ENCODE results near the gene GPR155. TPM values are rescaled to one million over a fixed set of nuclear protein-coding genes. Genes with fewer than 3 reads are reported as not detected.
A peak's percentile ranks its signal among the peaks of the same experiment; 100 is the strongest.
"Not testable (repeated sequence)": the region's sequence is repeated elsewhere in the genome, so short reads cannot be mapped to it uniquely, and the experiment has no call there.

The GPR155 gene
- total and polyA plus RNA-seq, 7 experiments from 2014 or later, result 5.2 to 25.0 (median 16.4) TPM

GRCh38 chr2:174487820-174488162 lies 962 bp upstream of the GPR155 start:
- H3K36me3 ChIP-seq (ENCODE audit: control insufficient read depth in 2 of 3, insufficient read depth in 3 of 3, low read length in 3 of 3), result peaks cover 0 to 4% (median 0%) of the 10 kb centered on the region in 3 experiments
- peak overlapping the region; percentile 87 for H3K27ac ChIP-seq (ENCODE audit: low read depth, low read length)
- no peaks in the 10 kb centered on the region for H3K27me3 Mint-ChIP-seq
- H3K4me3 ChIP-seq (ENCODE audit: low read length), result no peak overlapping the region
- H3K4me3 Mint-ChIP-seq, result peak overlapping the region; percentile 24 to 100 (median 98)
- H3K27me3 ChIP-seq (ENCODE audit: control insufficient read depth in 2 of 2, insufficient read depth in 2 of 2, low read length in 2 of 2), result no peaks in the 10 kb centered on the region
- ChIA-PET POLR2A (interaction anchor here (0.6 to 2.4 kb wide), 15 partner anchors 7 to 200 kb away, joined by 3 to 6 read pairs (median 3); no protein-coding TSS in a partner anchor), CTCF (no interaction called here)
- peaks cover 37 to 84% (median 79%) of the 10 kb centered on the region in 7 donors for H3K4me1 Mint-ChIP-seq
- peak in 1 of 9 donors; percentile 23 for DNase-seq
- H3K9me3 Mint-ChIP-seq, result peaks cover 0 to 3% (median 0%) of the 10 kb centered on the region in 11 donors
- H3K36me3 Mint-ChIP-seq, result peaks cover 2 to 9% (median 3%) of the 10 kb centered on the region in 5 donors
- H3K4me1 ChIP-seq (ENCODE audit: control insufficient read depth in 2 of 2, insufficient read depth in 2 of 2, low read length in 2 of 2), result peaks cover 31 to 43% of the 10 kb centered on the region in 2 donors
- H3K27ac Mint-ChIP-seq, result peak overlapping the region in 8 of 9 donors; percentile 86 to 100 (median 96)
- no peak for ATAC-seq
- H3K9me3 ChIP-seq (ENCODE audit: control insufficient read depth in 2 of 3, low read length in 3 of 3), result no peaks in the 10 kb centered on the region
- intact Hi-C loops (cut with micrococcal nuclease), result loop anchor here (1.0 to 5.0 kb wide), 16 partner anchors 10 to 1930 kb away; partner anchors contain the start of genes ATP5MC3 (in 2 of the 2), SCRN3 (in 2 of the 2), ATF2 (in 1 of the 2) and OLA1 (in 1 of the 2)

GRCh38 chr2:174487108-174487819 lies 435 bp upstream of the GPR155 start:
- H3K27ac Mint-ChIP-seq, result peak overlapping the region; percentile 88 to 100 (median 96)
- H3K36me3 ChIP-seq (ENCODE audit: control insufficient read depth in 2 of 3, insufficient read depth in 3 of 3, low read length in 3 of 3), result peaks cover 0 to 7% (median 0%) of the 10 kb centered on the region in 3 experiments
- no peaks in the 10 kb centered on the region for H3K27me3 Mint-ChIP-seq
- ChIA-PET POLR2A (interaction anchor here (0.9 to 2.4 kb wide), 22 partner anchors 8 to 201 kb away, joined by 3 to 10 read pairs (median 4); partner anchors contain the start of gene WIPF1), CTCF (interaction anchor here (3.7 to 3.8 kb wide), 2 partner anchors 24 to 35 kb away, joined by 17 to 25 read pairs; no protein-coding TSS in a partner anchor)
- DNase-seq (peak; percentile 66 to 93 (median 78)), ATAC-seq (peak; percentile 89)
- peak overlapping the region; percentile 90 for H3K4me3 ChIP-seq (ENCODE audit: low read length)
- H3K27ac ChIP-seq (ENCODE audit: low read depth, low read length), result peak overlapping the region; percentile 87
- peaks cover 31 to 38% of the 10 kb centered on the region in 2 donors for H3K4me1 ChIP-seq (ENCODE audit: control insufficient read depth in 2 of 2, insufficient read depth in 2 of 2, low read length in 2 of 2)
- peak overlapping the region; percentile 92 to 100 (median 98) for H3K4me3 Mint-ChIP-seq
- H3K27me3 ChIP-seq (ENCODE audit: control insufficient read depth in 2 of 2, insufficient read depth in 2 of 2, low read length in 2 of 2), result no peaks in the 10 kb centered on the region
- peaks cover 4 to 12% (median 6%) of the 10 kb centered on the region in 5 donors for H3K36me3 Mint-ChIP-seq
- H3K4me1 Mint-ChIP-seq, result peaks cover 37 to 83% (median 77%) of the 10 kb centered on the region in 7 donors
- intact Hi-C loops (cut with micrococcal nuclease), result loop anchor here (1.0 to 5.0 kb wide), 16 partner anchors 10 to 1930 kb away; partner anchors contain the start of genes ATP5MC3 (in 2 of the 2), SCRN3 (in 2 of the 2), ATF2 (in 1 of the 2) and OLA1 (in 1 of the 2)
- peaks cover 0 to 3% (median 0%) of the 10 kb centered on the region in 11 donors for H3K9me3 Mint-ChIP-seq
- no peaks in the 10 kb centered on the region for H3K9me3 ChIP-seq (ENCODE audit: control insufficient read depth in 2 of 3, low read length in 3 of 3)

- peak overlapping the region; percentile 87 for H3K27ac ChIP-seq (ENCODE audit: low read depth, low read length)
- H3K27ac Mint-ChIP-seq, result peak overlapping the region; percentile 83 to 100 (median 94)
- intact Hi-C loops (cut with micrococcal nuclease), result loop anchor here (1.0 to 5.0 kb wide), 10 partner anchors 7 to 1929 kb away; partner anchors contain the start of genes ATP5MC3 (in 2 of the 2), PDK1 (in 1 of the 2), SCRN3 (in 1 of the 2) and WIPF1 (in 1 of the 2)
- CTCF ChIA-PET, result interaction anchor here (0.6 to 3.8 kb wide), 6 partner anchors 10 to 593 kb away, joined by 3 to 25 read pairs (median 8); no protein-coding TSS in a partner anchor
- H3K27me3 ChIP-seq (ENCODE audit: control insufficient read depth in 2 of 2, insufficient read depth in 2 of 2, low read length in 2 of 2), result no peaks in the 10 kb centered on the region
- H3K9me3 Mint-ChIP-seq, result peaks cover 0 to 3% (median 0%) of the 10 kb centered on the region in 11 donors
- peaks cover 0 to 16% (median 5%) of the 10 kb centered on the region in 3 experiments for H3K36me3 ChIP-seq (ENCODE audit: control insufficient read depth in 2 of 3, insufficient read depth in 3 of 3, low read length in 3 of 3)
- peaks cover 37 to 78% (median 67%) of the 10 kb centered on the region in 7 donors for H3K4me1 Mint-ChIP-seq
- DNase-seq (peak in 4 of 9 donors; percentile 26 to 40 (median 34)), ATAC-seq (peak; percentile 30)
- no peaks in the 10 kb centered on the region for H3K27me3 Mint-ChIP-seq
- H3K36me3 Mint-ChIP-seq, result peaks cover 8 to 15% (median 13%) of the 10 kb centered on the region in 5 donors
- peak overlapping the region; percentile 90 for H3K4me3 ChIP-seq (ENCODE audit: low read length)
- peaks cover 18 to 35% of the 10 kb centered on the region in 2 donors for H3K4me1 ChIP-seq (ENCODE audit: control insufficient read depth in 2 of 2, insufficient read depth in 2 of 2, low read length in 2 of 2)
- H3K9me3 ChIP-seq (ENCODE audit: control insufficient read depth in 2 of 3, low read length in 3 of 3), result no peaks in the 10 kb centered on the region
- POLR2A ChIA-PET, result interaction anchor here (0.6 to 2.4 kb wide), 19 partner anchors 9 to 552 kb away, joined by 3 to 10 read pairs (median 4); partner anchors contain the start of gene WIPF1
- H3K4me3 Mint-ChIP-seq, result peak overlapping the region; percentile 92 to 100 (median 98)
Observed at GRCh38 chr2:174485788-174486562, 854 bp downstream of the GPR155 start.

- H3K4me1 Mint-ChIP-seq, result peaks cover 30 to 68% (median 59%) of the 10 kb centered on the region in 7 donors
- not testable (repeated sequence) for ATAC-seq; H3K27me3 ChIP-seq (ENCODE audit: control insufficient read depth in 2 of 2, insufficient read depth in 2 of 2, low read length in 2 of 2); H3K9me3 Mint-ChIP-seq; DNase-seq; H3K9me3 ChIP-seq (ENCODE audit: control insufficient read depth in 2 of 3, low read length in 3 of 3); H3K27me3 Mint-ChIP-seq; H3K27ac ChIP-seq (ENCODE audit: low read depth, low read length)
- peaks cover 8 to 16% (median 13%) of the 10 kb centered on the region in 5 donors for H3K36me3 Mint-ChIP-seq
- peak overlapping the region; percentile 92 to 100 (median 98) for H3K4me3 Mint-ChIP-seq
- ChIA-PET CTCF (interaction anchor here (1.1 to 3.8 kb wide), 4 partner anchors 11 to 37 kb away, joined by 4 to 25 read pairs (median 15); no protein-coding TSS in a partner anchor), POLR2A (interaction anchor here (0.7 to 2.4 kb wide), 11 partner anchors 8 to 114 kb away, joined by 3 to 10 read pairs (median 5); partner anchors contain the start of gene WIPF1)
- peak overlapping the region in 7 of 9 donors; percentile 33 to 100 (median 91) for H3K27ac Mint-ChIP-seq
- Histone ChIP-seq H3K4me3 (ENCODE audit: low read length) (peak overlapping the region; percentile 90), H3K36me3 (ENCODE audit: control insufficient read depth in 2 of 3, insufficient read depth in 3 of 3, low read length in 3 of 3) (peaks cover 0 to 16% (median 5%) of the 10 kb centered on the region in 3 experiments), H3K4me1 (ENCODE audit: control insufficient read depth in 2 of 2, insufficient read depth in 2 of 2, low read length in 2 of 2) (peaks cover 13 to 30% of the 10 kb centered on the region in 2 donors)
- intact Hi-C loops (cut with micrococcal nuclease), result loop anchor here (1.0 to 5.0 kb wide), 5 partner anchors 8 to 1928 kb away; partner anchors contain the start of genes ATP5MC3 (in 2 of the 2), PDK1 (in 1 of the 2) and SCRN3 (in 1 of the 2)
Observed at GRCh38 chr2:174485045-174485444, 1.8 kb downstream of the GPR155 start.

- Histone ChIP-seq H3K27ac (ENCODE audit: low read depth, low read length) (no peak overlapping the region), H3K36me3 (ENCODE audit: control insufficient read depth in 2 of 3, insufficient read depth in 3 of 3, low read length in 3 of 3) (peaks cover 0 to 16% (median 5%) of the 10 kb centered on the region in 3 experiments), H3K9me3 (ENCODE audit: control insufficient read depth in 2 of 3, low read length in 3 of 3) (no peaks in the 10 kb centered on the region), H3K27me3 (ENCODE audit: control insufficient read depth in 2 of 2, insufficient read depth in 2 of 2, low read length in 2 of 2) (no peaks in the 10 kb centered on the region), H3K4me3 (ENCODE audit: low read length) (no peak overlapping the region), H3K4me1 (ENCODE audit: control insufficient read depth in 2 of 2, insufficient read depth in 2 of 2, low read length in 2 of 2) (peaks cover 13 to 26% of the 10 kb centered on the region in 2 donors)
- POLR2A ChIA-PET, result interaction anchor here (0.7 to 1.7 kb wide), 6 partner anchors 8 to 70 kb away, joined by 3 to 5 read pairs (median 4); no protein-coding TSS in a partner anchor
- Mint-ChIP-seq H3K9me3 (peaks cover 0 to 3% (median 0%) of the 10 kb centered on the region in 11 donors), H3K4me1 (peaks cover 28 to 64% (median 54%) of the 10 kb centered on the region in 7 donors), H3K27me3 (no peaks in the 10 kb centered on the region), H3K4me3 (peak overlapping the region; percentile 92 to 100 (median 98)), H3K27ac (peak overlapping the region in 5 of 9 donors; percentile 25 to 100 (median 91)), H3K36me3 (peaks cover 8 to 20% (median 13%) of the 10 kb centered on the region in 5 donors)
- CTCF ChIA-PET, result interaction anchor here (0.8 to 3.8 kb wide), 5 partner anchors 12 to 199 kb away, joined by 3 to 25 read pairs (median 4); no protein-coding TSS in a partner anchor
- intact Hi-C loops (cut with micrococcal nuclease), result no loop called here
- ATAC-seq (no peak), DNase-seq (no peak)
Observed at GRCh38 chr2:174484573-174484972, 2.3 kb downstream of the GPR155 start.

All from naive thymus-derived CD4-positive, alpha-beta T cell (primary cell).